A673 (cell line): ENCODE measurements around the gene WIPF1.

Experiments used
- EZH2 ChIP-seq: fragments of 200-600 bp; sonication (generic); IDR thresholded peaks from 2 replicates; pipeline ENCODE4 v1.6.1; 2017; ENCODE audit warnings: borderline replicate concordance, low read depth, mild to moderate bottlenecking, mixed read lengths, antibody characterized with exemption, low read length; ENCODE audit not compliant: poor library complexity, severe bottlenecking
- TF ChIP-seq, protein P1 (sequence below): fragments of 300-800, 200-600 bp; sonication (generic); conservative IDR thresholded peaks from 2 replicates; pipeline ENCODE4 v1.5.1; 2017; ENCODE audit warnings: low read depth, mild to moderate bottlenecking, antibody characterized with exemption, low read length, moderate library complexity, mixed read lengths

GRCh38 chr2:174629506-174629905 lies 31.9 kb upstream of the WIPF1 start:
- no peak for TF ChIP-seq EZH2
- TF ChIP-seq, protein P1, sequence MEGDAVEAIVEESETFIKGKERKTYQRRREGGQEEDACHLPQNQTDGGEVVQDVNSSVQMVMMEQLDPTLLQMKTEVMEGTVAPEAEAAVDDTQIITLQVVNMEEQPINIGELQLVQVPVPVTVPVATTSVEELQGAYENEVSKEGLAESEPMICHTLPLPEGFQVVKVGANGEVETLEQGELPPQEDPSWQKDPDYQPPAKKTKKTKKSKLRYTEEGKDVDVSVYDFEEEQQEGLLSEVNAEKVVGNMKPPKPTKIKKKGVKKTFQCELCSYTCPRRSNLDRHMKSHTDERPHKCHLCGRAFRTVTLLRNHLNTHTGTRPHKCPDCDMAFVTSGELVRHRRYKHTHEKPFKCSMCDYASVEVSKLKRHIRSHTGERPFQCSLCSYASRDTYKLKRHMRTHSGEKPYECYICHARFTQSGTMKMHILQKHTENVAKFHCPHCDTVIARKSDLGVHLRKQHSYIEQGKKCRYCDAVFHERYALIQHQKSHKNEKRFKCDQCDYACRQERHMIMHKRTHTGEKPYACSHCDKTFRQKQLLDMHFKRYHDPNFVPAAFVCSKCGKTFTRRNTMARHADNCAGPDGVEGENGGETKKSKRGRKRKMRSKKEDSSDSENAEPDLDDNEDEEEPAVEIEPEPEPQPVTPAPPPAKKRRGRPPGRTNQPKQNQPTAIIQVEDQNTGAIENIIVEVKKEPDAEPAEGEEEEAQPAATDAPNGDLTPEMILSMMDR, result no peak
